GM12892 (cell line): Measurements from ENCODE around the gene CRYL1.

ENCODE experiments used
- POLR2A ChIP-seq: IDR thresholded peaks from 2 replicates; pipeline ENCODE4 v1.6.1; 2011; ENCODE audit warnings: low read depth, low read length, control low read depth
- POLR2AphosphoS5 ChIP-seq: IDR thresholded peaks from 2 replicates; pipeline ENCODE4 v1.6.1; 2011; ENCODE audit warnings: low read depth, low read length, control low read depth
- TAF1 ChIP-seq: IDR thresholded peaks from 2 replicates; pipeline ENCODE4 v1.6.1; 2011; ENCODE audit warnings: low read depth, mild to moderate bottlenecking, control low read depth, low read length, borderline replicate concordance

- TF ChIP-seq POLR2A (no peak), POLR2AphosphoS5 (no peak), TAF1 (no peak)
Observed at GRCh38 chr13:20491926-20492435, 33.7 kb downstream of the CRYL1 start.
